Type B pancreatic cell (in vitro differentiated cells): ENCODE results near the gene FZD10. TPM values are rescaled to one million over a fixed set of nuclear protein-coding genes. Genes with fewer than 3 reads are reported as not detected.

ENCODE experiments used
- DNase-seq: peaks from one replicate; pipeline ENCODE4 v3.0.0; 2021; ENCODE audit warnings: mixed read lengths; ENCODE audit not compliant: unreplicated experiment; ENCODE audit errors: extremely low spot score
- H3K27ac Mint-ChIP-seq: 2 replicates; pipeline ENCODE4 v1.8.0; 2021; ENCODE audit warnings: mild to moderate bottlenecking, mixed read lengths
- H3K27me3 Mint-ChIP-seq: 2 replicates; pipeline ENCODE4 v1.8.0; 2021; ENCODE audit warnings: mixed read lengths
- H3K36me3 Mint-ChIP-seq: 2 replicates; pipeline ENCODE4 v1.8.0; 2021; ENCODE audit warnings: mixed read lengths
- H3K4me1 Mint-ChIP-seq: one replicate; pipeline ENCODE4 v1.8.0; 2021; ENCODE audit warnings: mixed read lengths; ENCODE audit not compliant: unreplicated experiment
- H3K4me3 Mint-ChIP-seq: 2 replicates; pipeline ENCODE4 v1.8.0; 2021; ENCODE audit warnings: mild to moderate bottlenecking, mixed read lengths
- H3K9me3 Mint-ChIP-seq: 2 replicates; pipeline ENCODE4 v1.8.0; 2021; ENCODE audit warnings: mixed read lengths
- CTCF ChIP-seq: fragments of 200-600 bp; sonication (generic); conservative IDR thresholded peaks from 2 replicates; pipeline ENCODE4 v1.5.0; 2021; ENCODE audit warnings: antibody characterized with exemption, mild to moderate bottlenecking
- total RNA-seq: library from RNA; stranded (reverse); gene quantifications from 2 replicates; pipeline ENCODE4 v1.2.1, GENCODE V29; 2021; ENCODE audit warnings: low replicate concordance

The FZD10 gene
- total RNA-seq, 1 donor from 2014 or later, result 17.7 TPM

- H3K27ac Mint-ChIP-seq, result no peak overlapping the region
- peaks cover 4% of the 10 kb centered on the region for H3K9me3 Mint-ChIP-seq
- H3K36me3 Mint-ChIP-seq, result peaks cover 3% of the 10 kb centered on the region
- H3K4me1 Mint-ChIP-seq, result peaks cover 9% of the 10 kb centered on the region
- no peak for DNase-seq
- H3K27me3 Mint-ChIP-seq, result peaks cover 3% of the 10 kb centered on the region
- no peak for TF ChIP-seq CTCF
- no peak overlapping the region for H3K4me3 Mint-ChIP-seq
Observed at GRCh38 chr12:130204541-130204953, 42.3 kb downstream of the FZD10 start.

DNA sequence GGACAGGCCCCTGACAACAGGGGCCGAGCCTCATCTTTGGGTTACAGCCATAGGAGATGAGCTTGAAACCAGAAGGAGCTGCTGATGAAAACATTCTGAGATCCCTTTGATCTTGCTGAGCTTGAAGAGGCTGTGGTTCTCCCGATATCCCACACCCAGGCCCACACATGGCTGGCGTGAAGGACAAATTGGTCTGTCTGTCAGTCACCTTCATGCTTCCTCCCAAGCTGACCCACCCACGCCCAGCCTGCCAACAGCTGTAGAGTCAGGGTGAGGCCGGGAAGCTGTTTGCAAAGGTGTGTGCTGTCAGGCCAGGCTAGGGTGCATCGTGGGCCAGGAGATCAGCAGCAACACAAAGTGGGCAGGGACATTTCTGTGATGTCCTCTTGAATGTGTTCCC is 43.2 kb downstream of the FZD10 start:
- peaks cover 4% of the 10 kb centered on the region for H3K9me3 Mint-ChIP-seq
- H3K27ac Mint-ChIP-seq, result no peak overlapping the region
- DNase-seq, result no peak
- H3K27me3 Mint-ChIP-seq, result peaks cover 3% of the 10 kb centered on the region
- TF ChIP-seq CTCF, result no peak
- peaks cover 9% of the 10 kb centered on the region for H3K4me1 Mint-ChIP-seq
- no peak overlapping the region for H3K4me3 Mint-ChIP-seq
- peaks cover 3% of the 10 kb centered on the region for H3K36me3 Mint-ChIP-seq

DNA sequence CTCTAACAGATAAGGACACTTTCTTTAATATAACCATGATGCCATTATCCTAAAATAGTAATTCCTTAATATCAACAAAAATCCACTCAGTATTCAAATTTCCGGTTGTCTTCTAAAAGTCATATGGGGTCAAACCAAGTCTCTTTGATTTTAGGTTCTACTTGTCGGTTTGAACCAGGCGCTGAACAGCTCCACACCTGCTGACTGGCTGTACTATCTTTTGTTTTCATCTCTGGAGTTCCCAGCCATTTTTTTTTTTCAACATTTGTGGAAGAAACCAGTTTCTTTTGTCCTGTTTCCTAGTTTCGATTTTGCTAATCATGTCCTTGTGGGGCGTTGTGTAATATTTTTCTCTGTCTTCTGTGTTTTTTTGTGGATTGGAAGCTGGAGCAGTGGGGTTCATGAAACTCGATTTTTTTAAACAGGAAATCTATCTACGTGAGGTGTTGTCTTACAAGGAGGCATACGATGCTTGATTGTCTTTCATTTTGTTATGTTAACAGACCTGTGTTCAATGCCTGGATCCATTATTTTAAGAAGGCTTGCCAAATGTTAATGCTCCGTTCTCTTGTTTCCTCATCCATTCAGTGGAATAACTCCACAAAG is 50.2 kb downstream of the FZD10 start:
- H3K27me3 Mint-ChIP-seq, result peaks cover 22% of the 10 kb centered on the region
- peak overlapping the region; percentile 38 for H3K4me3 Mint-ChIP-seq
- no peak for TF ChIP-seq CTCF
- H3K36me3 Mint-ChIP-seq, result peaks cover 2% of the 10 kb centered on the region
- H3K27ac Mint-ChIP-seq, result peak overlapping the region; percentile 74
- DNase-seq, result no peak
- peaks cover 10% of the 10 kb centered on the region for H3K9me3 Mint-ChIP-seq
- peaks cover 29% of the 10 kb centered on the region for H3K4me1 Mint-ChIP-seq

- Mint-ChIP-seq H3K4me1 (peaks cover 29% of the 10 kb centered on the region), H3K9me3 (peaks cover 12% of the 10 kb centered on the region), H3K36me3 (peaks cover 4% of the 10 kb centered on the region), H3K27ac (no peak overlapping the region), H3K27me3 (peaks cover 24% of the 10 kb centered on the region), H3K4me3 (no peak overlapping the region)
- no peak for DNase-seq
- no peak for TF ChIP-seq CTCF
Observed at GRCh38 chr12:130213249-130213648, 51.0 kb downstream of the FZD10 start.

DNA sequence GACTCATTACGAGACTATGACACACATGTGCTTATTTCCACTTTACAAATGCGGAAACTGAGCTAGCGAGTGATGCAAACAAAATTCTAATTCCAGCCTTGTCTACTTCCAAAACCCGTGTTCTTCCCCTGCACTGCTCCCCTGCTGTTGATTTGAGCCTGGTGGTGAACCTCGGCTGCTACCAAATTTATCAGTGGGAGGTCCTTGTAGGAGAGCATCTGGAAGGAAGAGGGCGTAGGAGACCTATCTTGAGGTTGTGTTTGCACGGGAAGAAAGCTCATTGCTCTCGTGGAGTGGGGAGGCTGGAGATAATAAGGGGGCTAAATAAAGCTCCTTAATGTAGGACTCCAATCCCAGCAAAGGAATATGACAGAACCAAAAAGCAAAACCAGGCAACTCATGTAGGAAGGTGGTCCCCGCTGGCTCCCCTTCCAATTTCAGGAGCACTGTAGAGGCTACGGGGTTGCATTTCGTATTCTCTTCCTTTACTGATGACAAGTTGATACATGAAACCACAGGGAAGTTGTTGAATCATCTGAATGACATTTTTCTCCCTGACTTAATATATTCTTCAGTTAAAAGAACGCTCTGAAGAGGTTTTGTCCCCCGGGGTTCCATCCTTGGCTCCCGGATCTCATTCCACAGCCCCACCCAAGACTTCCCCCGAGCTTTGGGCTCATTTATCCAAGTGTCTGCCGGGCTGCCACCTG is 52.6 kb downstream of the FZD10 start:
- peak overlapping the region; percentile 69 for H3K27ac Mint-ChIP-seq
- peak overlapping the region; percentile 62 for H3K4me3 Mint-ChIP-seq
- no peak for DNase-seq
- H3K36me3 Mint-ChIP-seq, result peaks cover 4% of the 10 kb centered on the region
- peaks cover 29% of the 10 kb centered on the region for H3K4me1 Mint-ChIP-seq
- TF ChIP-seq CTCF, result no peak
- H3K9me3 Mint-ChIP-seq, result peaks cover 19% of the 10 kb centered on the region
- peaks cover 35% of the 10 kb centered on the region for H3K27me3 Mint-ChIP-seq

Other genes starting within 250 kb of the FZD10 start
- not detected in 2 replicates for gene PIWIL1, start 175.4 kb downstream of the FZD10 start, total RNA-seq